NK-92 (cell line): ENCODE data around the gene LRATD1.
"Not testable (repeated sequence)": the region's sequence is repeated elsewhere in the genome, so short reads cannot be mapped to it uniquely, and the experiment has no call there.

Source experiments
- DNase-seq: peaks from one replicate; lab custom pipeline; 2025; ENCODE audit not compliant: unreplicated experiment; lab: John Stamatoyannopoulos, UW

LRATD1 gene

GRCh38 chr2:14632133-14632936 is at the start of gene LRATD1:
Gene LRATD1 (plus strand): TSS chr2:14632717. CDS start chr2:14633980, 1,263 bp downstream.
- DNase-seq: no peak

- DNase-seq: no peak
Observed at GRCh38 chr2:14583059-14583458, 49.5 kb upstream of the LRATD1 start.

- DNase-seq: no peak
Observed at GRCh38 chr2:14583802-14584201, 48.7 kb upstream of the LRATD1 start.

GRCh38 chr2:14587119-14587518 is 45.4 kb upstream of the LRATD1 start:
- DNase-seq: no peak

GRCh38 chr2:14601156-14601770 is 31.3 kb upstream of the LRATD1 start:
- DNase-seq: no peak

- DNase-seq: no peak
Observed at GRCh38 chr2:14602309-14602708, 30.2 kb upstream of the LRATD1 start.

GRCh38 chr2:14603676-14604075 is 28.8 kb upstream of the LRATD1 start:
- DNase-seq: no peak

GRCh38 chr2:14608245-14608644 is 24.3 kb upstream of the LRATD1 start:
- DNase-seq: no peak

GRCh38 chr2:14614017-14614416 is 18.5 kb upstream of the LRATD1 start:
- no peak for DNase-seq

GRCh38 chr2:14615121-14615520 is 17.4 kb upstream of the LRATD1 start:
- DNase-seq: no peak

GRCh38 chr2:14615760-14616159 is 16.8 kb upstream of the LRATD1 start:
- DNase-seq: no peak

GRCh38 chr2:14616342-14616741 is 16.2 kb upstream of the LRATD1 start:
- no peak for DNase-seq

- DNase-seq: no peak
Observed at GRCh38 chr2:14616950-14617349, 15.6 kb upstream of the LRATD1 start.

GRCh38 chr2:14619441-14619840 is 13.1 kb upstream of the LRATD1 start:
- DNase-seq: no peak

GRCh38 chr2:14621114-14621513 is 11.4 kb upstream of the LRATD1 start:
- DNase-seq: no peak

GRCh38 chr2:14621906-14622549 is 10.5 kb upstream of the LRATD1 start:
- DNase-seq: no peak

- not testable (repeated sequence) for DNase-seq
Observed at GRCh38 chr2:14622550-14622939, 10.0 kb upstream of the LRATD1 start.

- no peak for DNase-seq
Observed at GRCh38 chr2:14623237-14623636, 9.3 kb upstream of the LRATD1 start.

GRCh38 chr2:14626873-14627272 is 5.6 kb upstream of the LRATD1 start:
- DNase-seq: no peak

- no peak for DNase-seq
Observed at GRCh38 chr2:14628901-14629300, 3.6 kb upstream of the LRATD1 start.

- DNase-seq: no peak
Observed at GRCh38 chr2:14631406-14632040, 994 bp upstream of the LRATD1 start.

- no peak for DNase-seq
Observed at GRCh38 chr2:14633061-14633460, 544 bp downstream of the LRATD1 start.
